GM12878 (cell line): ENCODE data around the gene TMEM53. TPM values are rescaled to one million over a fixed set of nuclear protein-coding genes. Genes with fewer than 3 reads are reported as not detected.

Source experiments
- BCL3 ChIP-seq: IDR thresholded peaks from 2 replicates; pipeline ENCODE4 v1.6.1; 2011; ENCODE audit warnings: borderline replicate concordance, low read depth, mild to moderate bottlenecking, moderate library complexity, low read length; ENCODE audit not compliant: insufficient read depth, poor library complexity, severe bottlenecking
- BCLAF1 ChIP-seq: fragments of 450-650 bp; IDR thresholded peaks from 2 replicates; pipeline ENCODE4 v1.6.1; 2017; ENCODE audit warnings: antibody characterized with exemption, mild to moderate bottlenecking, moderate library complexity
- CEBPB ChIP-seq, 2 experiments: fragments of 150-350 bp in 1 of 2; IDR thresholded peaks; 2 replicates each; pipeline ENCODE4 v1.6.1; 2012 to 2014; ENCODE audit warnings: low read depth in 2 of 2, low read length in 2 of 2, borderline replicate concordance in 1 of 2, inconsistent platforms in 1 of 2
- CHD1 ChIP-seq: IDR thresholded peaks from 2 replicates; pipeline ENCODE4 v1.6.1; 2012; ENCODE audit warnings: low read depth, low read length, improper control_type of control experiment
- E2F4 ChIP-seq: IDR thresholded peaks from 2 replicates; pipeline ENCODE4 v1.6.1; 2012; ENCODE audit warnings: low read depth, low read length, improper control_type of control experiment
- ETV6 ChIP-seq, 2 experiments: fragments of 450-650 bp in 1 of 2; IDR thresholded peaks in 1 of 2; conservative IDR thresholded peaks in 1 of 2; 2 replicates each; pipeline ENCODE4 v1.6.1; 2014; ENCODE audit warnings: antibody characterized with exemption in 1 of 2, borderline replicate concordance in 1 of 2, low read depth in 1 of 2, mild to moderate bottlenecking in 1 of 2, moderate library complexity in 1 of 2
- FOXM1 ChIP-seq: IDR thresholded peaks from 2 replicates; pipeline ENCODE4 v1.6.1; 2012; ENCODE audit warnings: low read depth, mild to moderate bottlenecking, inconsistent platforms, low read length, moderate library complexity
- KLF5 ChIP-seq: fragments of 450-650 bp; IDR thresholded peaks from 2 replicates; pipeline ENCODE4 v1.6.1; 2014; ENCODE audit warnings: mild to moderate bottlenecking; ENCODE audit not compliant: partially characterized antibody
- NBN ChIP-seq: fragments of 450-650 bp; IDR thresholded peaks from 2 replicates; pipeline ENCODE4 v1.6.1; 2016
- POU2F2 ChIP-seq: IDR thresholded peaks from 3 replicates; pipeline ENCODE4 v1.6.1; 2011; ENCODE audit warnings: low read depth, mild to moderate bottlenecking, low read length, borderline replicate concordance
- polyA plus RNA-seq, 11 experiments: library from polyadenylated mRNA; depleted of rRNA in 4 of 11; unstranded in 6 of 11; stranded (reverse) in 5 of 11; fragments of >200 nt; fragmentation: Nextera tagmentation in 4 of 11; fragmentation: Illumina TruSeq in 1 of 11; extraction: Ambion mirVana in 4 of 11; extraction: Trizol in 1 of 11; gene quantifications; 1 replicate in 1 of 11; 2 replicates in 10 of 11; pipeline versions ENCODE4 v1.2.1 to v1.2.3, GENCODE V29; 2011 to 2016; ENCODE audit warnings: inconsistent platforms in 2 of 11, missing spikeins in 2 of 11, low read depth in 1 of 11
- total RNA-seq, 4 experiments: library from RNA; depleted of rRNA in 3 of 4; stranded (reverse); fragments of >200 nt in 3 of 4; fragmentation: Illumina TruSeq in 1 of 4; extraction: Trizol in 1 of 4; gene quantifications; 2 replicates each; pipeline versions ENCODE4 v1.2.1 to v1.2.3, GENCODE V29; 2013 to 2021

Gene TMEM53
- total and polyA plus RNA-seq, 10 of the 15 experiments (the other 5 are each of a cell fraction or from before 2014, with no cell fraction given), result 3.1 to 23.9 (median 11.1) TPM

GRCh38 chr1:44663417-44663816 lies 10.9 kb downstream of the TMEM53 start (continued):
- TF ChIP-seq BCL3, result no peak
- TF ChIP-seq KLF5, result no peak
- TF ChIP-seq E2F4, result no peak
- TF ChIP-seq CHD1, result no peak
- no peak for TF ChIP-seq NBN
- TF ChIP-seq BCLAF1, result no peak
- no peak for TF ChIP-seq FOXM1
- TF ChIP-seq CEBPB (IDR thresholded peaks at IDR 0.05; ENCODE audit: borderline replicate concordance in 1 of 2, low read depth in 2 of 2, low read length in 2 of 2), result no peak
- TF ChIP-seq POU2F2, result no peak
- no peak for TF ChIP-seq ETV6 (conservative IDR thresholded peaks at IDR 0.05 in 1 of 2, IDR thresholded peaks at IDR 0.05 in 1 of 2; ENCODE audit: borderline replicate concordance in 1 of 2, low read depth in 1 of 2)
